Renal cortical epithelial cell (primary cell): ENCODE data around the gene CPNE9. TPM values are rescaled to one million over a fixed set of nuclear protein-coding genes. Genes with fewer than 3 reads are reported as not detected.

Source experiments
- DNase-seq: peaks from one replicate; pipeline ENCODE4 v3.0.0-alpha.2; 2011; ENCODE audit warnings: low read depth
- total RNA-seq: library from RNA; depleted of rRNA; stranded (reverse); fragments of >200 nt; gene quantifications from 2 replicates; pipeline ENCODE4 v1.2.3, GENCODE V29; 2014

CPNE9 gene
- total RNA-seq, 1 donor from 2014 or later, result not detected

GRCh38 chr3:9778143-9779074 lies 74.8 kb downstream of the CPNE9 start:
- peak; percentile 66 for DNase-seq

- DNase-seq, result no peak
These were observed 75.5 kb downstream of the CPNE9 start for GRCh38 chr3:9779075-9779593.

Other genes starting within 250 kb of the CPNE9 start
- gene LHFPL4, start 150.0 kb upstream of the CPNE9 start, total RNA-seq, result 0.05 TPM in 1 of 2 replicates, not detected in the other
- 37.4 and 57.1 TPM in 2 replicates for gene MTMR14, start 54.3 kb upstream of the CPNE9 start, total RNA-seq
- 15.5 and 23.6 TPM in 2 replicates for gene BRPF1, start 27.9 kb downstream of the CPNE9 start, total RNA-seq
- 6.1 and 11.9 TPM in 2 replicates for gene OGG1, start 46.1 kb downstream of the CPNE9 start, total RNA-seq
- 28.7 and 38.7 TPM in 2 replicates for gene CAMK1, start 66.1 kb downstream of the CPNE9 start, total RNA-seq
- 55.2 and 57.5 TPM in 2 replicates for gene TADA3, start 88.6 kb downstream of the CPNE9 start, total RNA-seq
- gene ARPC4, start 89.2 kb downstream of the CPNE9 start, total RNA-seq, result 212 and 474 TPM in 2 replicates
- 10.4 and 33.6 TPM in 2 replicates for gene TTLL3, start 106.4 kb downstream of the CPNE9 start, total RNA-seq
- 17.2 and 17.4 TPM in 2 replicates for gene RPUSD3, start 140.2 kb downstream of the CPNE9 start, total RNA-seq
- 0.10 TPM in 1 of 2 replicates, not detected in the other for gene CIDEC, start 176.4 kb downstream of the CPNE9 start, total RNA-seq
- 31.1 and 38.4 TPM in 2 replicates for gene JAGN1, start 186.8 kb downstream of the CPNE9 start, total RNA-seq
- 0.69 and 1.3 TPM in 2 replicates for gene IL17RE, start 199.0 kb downstream of the CPNE9 start, total RNA-seq
- 18.9 and 29.9 TPM in 2 replicates for gene IL17RC, start 213.3 kb downstream of the CPNE9 start, total RNA-seq
- 35.9 and 74.2 TPM in 2 replicates for gene CRELD1, start 230.0 kb downstream of the CPNE9 start, total RNA-seq
- gene PRRT3, start 248.6 kb downstream of the CPNE9 start, total RNA-seq, result 1.0 and 3.0 TPM in 2 replicates